ENCODE measurements around the gene RNF130. TPM values are rescaled to one million over a fixed set of nuclear protein-coding genes. Genes with fewer than 3 reads are reported as not detected.

RNF130 gene
- total RNA-seq, 1 donor from 2014 or later, result 67.3 TPM

DNA sequence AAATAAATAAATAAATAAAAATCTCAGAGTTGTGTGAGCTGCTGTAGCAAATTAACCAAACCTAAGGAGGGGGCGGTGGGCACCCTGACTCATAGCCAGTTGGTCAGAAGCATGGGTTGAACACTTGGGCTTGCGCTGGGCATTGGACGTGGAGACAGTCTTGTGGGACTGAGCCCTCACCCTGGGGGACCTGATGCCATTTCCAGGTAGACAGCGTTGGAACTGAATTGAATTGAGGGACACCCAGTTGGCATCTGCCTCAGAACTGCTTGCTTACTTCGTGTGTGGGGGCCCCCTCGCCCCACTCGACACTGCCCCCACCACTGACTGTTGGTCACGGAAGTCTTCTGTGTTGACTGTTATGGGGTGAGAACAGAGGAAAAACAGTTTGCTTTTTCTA lies 144.9 kb downstream of the RNF130 start:
- H3K36me3 Mint-ChIP-seq (ENCODE audit: low read depth, unreplicated experiment), result no peaks in the 10 kb centered on the region
- H3K27ac Mint-ChIP-seq (ENCODE audit: unreplicated experiment), result no peak overlapping the region
- TF ChIP-seq, protein P1, sequence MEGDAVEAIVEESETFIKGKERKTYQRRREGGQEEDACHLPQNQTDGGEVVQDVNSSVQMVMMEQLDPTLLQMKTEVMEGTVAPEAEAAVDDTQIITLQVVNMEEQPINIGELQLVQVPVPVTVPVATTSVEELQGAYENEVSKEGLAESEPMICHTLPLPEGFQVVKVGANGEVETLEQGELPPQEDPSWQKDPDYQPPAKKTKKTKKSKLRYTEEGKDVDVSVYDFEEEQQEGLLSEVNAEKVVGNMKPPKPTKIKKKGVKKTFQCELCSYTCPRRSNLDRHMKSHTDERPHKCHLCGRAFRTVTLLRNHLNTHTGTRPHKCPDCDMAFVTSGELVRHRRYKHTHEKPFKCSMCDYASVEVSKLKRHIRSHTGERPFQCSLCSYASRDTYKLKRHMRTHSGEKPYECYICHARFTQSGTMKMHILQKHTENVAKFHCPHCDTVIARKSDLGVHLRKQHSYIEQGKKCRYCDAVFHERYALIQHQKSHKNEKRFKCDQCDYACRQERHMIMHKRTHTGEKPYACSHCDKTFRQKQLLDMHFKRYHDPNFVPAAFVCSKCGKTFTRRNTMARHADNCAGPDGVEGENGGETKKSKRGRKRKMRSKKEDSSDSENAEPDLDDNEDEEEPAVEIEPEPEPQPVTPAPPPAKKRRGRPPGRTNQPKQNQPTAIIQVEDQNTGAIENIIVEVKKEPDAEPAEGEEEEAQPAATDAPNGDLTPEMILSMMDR (IDR thresholded peaks at IDR 0.05; ENCODE audit: unreplicated experiment), result no peak
- no peaks in the 10 kb centered on the region for H3K27me3 Mint-ChIP-seq (ENCODE audit: unreplicated experiment)
- H3K4me3 Mint-ChIP-seq (ENCODE audit: unreplicated experiment), result no peak overlapping the region
- H3K9me3 Mint-ChIP-seq (ENCODE audit: unreplicated experiment), result no peaks in the 10 kb centered on the region
- DNase-seq (ENCODE audit: low spot score), result no peak
- H3K4me1 Mint-ChIP-seq (ENCODE audit: unreplicated experiment), result peaks cover 2% of the 10 kb centered on the region

DNA sequence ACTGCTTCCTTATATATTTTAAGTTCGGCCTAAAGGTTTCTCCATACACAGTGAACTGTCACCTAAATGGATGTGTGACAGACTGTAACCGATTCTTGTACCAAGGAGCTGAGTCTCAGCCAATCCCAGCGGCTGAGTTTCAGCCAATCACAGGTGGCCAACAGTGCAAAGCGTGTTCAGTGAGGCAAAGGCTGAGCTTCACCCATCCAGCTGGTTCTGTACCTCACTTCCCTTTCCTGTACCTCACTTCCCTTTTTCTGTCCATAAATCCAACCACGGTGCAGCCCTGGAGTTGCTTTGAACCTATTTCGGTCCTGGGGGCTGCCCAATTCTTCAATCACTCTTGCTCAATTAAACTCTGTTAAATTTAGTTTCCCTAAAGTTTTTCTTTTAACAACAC lies 148.1 kb downstream of the RNF130 start:
- Mint-ChIP-seq H3K9me3 (ENCODE audit: unreplicated experiment) (no peaks in the 10 kb centered on the region), H3K36me3 (ENCODE audit: low read depth, unreplicated experiment) (no peaks in the 10 kb centered on the region), H3K27me3 (ENCODE audit: unreplicated experiment) (peaks cover 2% of the 10 kb centered on the region), H3K27ac (ENCODE audit: unreplicated experiment) (no peak overlapping the region), H3K4me1 (ENCODE audit: unreplicated experiment) (peaks cover 2% of the 10 kb centered on the region), H3K4me3 (ENCODE audit: unreplicated experiment) (no peak overlapping the region)
- DNase-seq (ENCODE audit: low spot score), result no peak
- TF ChIP-seq, protein P1 (IDR thresholded peaks at IDR 0.05; ENCODE audit: unreplicated experiment), result no peak

GRCh38 chr5:179920175-179920574 lies 151.4 kb downstream of the RNF130 start:
- Mint-ChIP-seq H3K27me3 (ENCODE audit: unreplicated experiment) (peaks cover 2% of the 10 kb centered on the region), H3K27ac (ENCODE audit: unreplicated experiment) (no peak overlapping the region), H3K9me3 (ENCODE audit: unreplicated experiment) (no peaks in the 10 kb centered on the region), H3K4me3 (ENCODE audit: unreplicated experiment) (no peak overlapping the region), H3K36me3 (ENCODE audit: low read depth, unreplicated experiment) (peaks cover 5% of the 10 kb centered on the region), H3K4me1 (ENCODE audit: unreplicated experiment) (peaks cover 22% of the 10 kb centered on the region)
- DNase-seq (ENCODE audit: low spot score), result no peak
- TF ChIP-seq, protein P1 (IDR thresholded peaks at IDR 0.05; ENCODE audit: unreplicated experiment), result no peak

DNA sequence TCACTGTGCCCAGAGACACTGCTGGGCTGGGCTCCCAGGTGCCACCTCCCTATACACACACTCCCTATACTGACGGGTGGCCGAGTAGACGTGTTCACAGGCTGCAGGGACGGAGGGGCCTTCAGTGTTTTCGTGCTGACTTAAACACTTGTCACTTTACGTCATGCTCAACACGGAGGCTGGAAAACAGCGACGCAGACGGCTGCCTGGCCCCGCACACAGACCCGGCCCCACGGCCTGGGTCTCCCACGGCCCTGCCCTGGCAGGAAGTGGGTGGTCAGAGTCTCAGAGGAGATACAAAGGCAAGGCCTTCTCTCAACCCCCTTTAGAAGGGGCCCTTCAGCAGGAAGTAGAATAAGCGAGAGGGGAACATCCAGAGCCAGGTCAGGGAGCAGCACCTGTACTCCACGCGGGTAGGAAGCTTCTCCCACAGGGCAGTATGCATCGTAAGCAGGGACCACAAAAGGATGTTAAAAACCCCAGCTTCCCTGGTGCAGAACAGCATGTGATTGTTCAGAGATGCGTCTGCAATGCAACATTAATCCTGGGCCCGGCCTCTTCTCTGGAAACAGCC lies 152.0 kb downstream of the RNF130 start:
- H3K27me3 Mint-ChIP-seq (ENCODE audit: unreplicated experiment), result peaks cover 2% of the 10 kb centered on the region
- TF ChIP-seq, protein P1 (IDR thresholded peaks at IDR 0.05; ENCODE audit: unreplicated experiment), result no peak
- H3K27ac Mint-ChIP-seq (ENCODE audit: unreplicated experiment), result no peak overlapping the region
- H3K9me3 Mint-ChIP-seq (ENCODE audit: unreplicated experiment), result no peaks in the 10 kb centered on the region
- DNase-seq (ENCODE audit: low spot score), result no peak
- peaks cover 5% of the 10 kb centered on the region for H3K36me3 Mint-ChIP-seq (ENCODE audit: low read depth, unreplicated experiment)
- H3K4me3 Mint-ChIP-seq (ENCODE audit: unreplicated experiment), result no peak overlapping the region
- peaks cover 22% of the 10 kb centered on the region for H3K4me1 Mint-ChIP-seq (ENCODE audit: unreplicated experiment)

DNA sequence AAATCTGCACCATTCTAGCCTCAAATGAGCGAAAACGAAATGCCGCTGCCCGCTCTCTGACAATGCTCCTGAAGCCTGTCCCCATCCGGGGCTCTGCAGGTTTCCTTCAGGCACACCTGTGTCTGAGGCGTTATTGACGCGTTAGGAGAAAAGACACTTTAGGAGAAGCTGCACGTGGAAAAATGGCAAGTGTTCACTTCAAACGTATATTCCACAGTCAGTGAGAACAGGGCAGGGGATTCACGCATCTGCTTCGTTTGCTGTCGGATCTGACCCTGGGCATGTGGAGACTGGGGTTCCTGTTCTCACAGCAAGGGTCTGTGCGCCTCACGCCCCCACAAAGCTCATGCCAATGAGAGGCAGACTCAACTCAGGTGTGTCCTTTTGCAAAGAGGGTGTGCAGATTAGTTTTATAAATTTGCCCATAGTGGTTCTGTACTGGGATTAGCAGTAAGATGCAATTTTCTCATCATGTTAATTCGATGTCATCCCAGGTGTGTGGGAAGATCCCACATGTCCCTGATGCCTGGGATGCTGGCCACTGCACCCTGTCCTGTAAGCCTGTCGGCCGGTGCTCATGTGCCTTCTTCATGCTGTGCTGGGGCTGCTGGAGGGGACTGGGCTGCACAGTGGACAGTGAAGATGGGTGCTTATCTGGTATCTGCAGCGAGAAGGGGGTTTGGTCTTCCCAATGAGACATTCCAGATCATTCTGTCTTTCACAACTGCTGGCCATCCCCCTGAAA lies 152.6 kb downstream of the RNF130 start:
- peaks cover 28% of the 10 kb centered on the region for H3K4me1 Mint-ChIP-seq (ENCODE audit: unreplicated experiment)
- peaks cover 5% of the 10 kb centered on the region for H3K36me3 Mint-ChIP-seq (ENCODE audit: low read depth, unreplicated experiment)
- peaks cover 2% of the 10 kb centered on the region for H3K27me3 Mint-ChIP-seq (ENCODE audit: unreplicated experiment)
- no peaks in the 10 kb centered on the region for H3K9me3 Mint-ChIP-seq (ENCODE audit: unreplicated experiment)
- no peak for DNase-seq (ENCODE audit: low spot score)
- H3K4me3 Mint-ChIP-seq (ENCODE audit: unreplicated experiment), result no peak overlapping the region
- H3K27ac Mint-ChIP-seq (ENCODE audit: unreplicated experiment), result no peak overlapping the region
- TF ChIP-seq, protein P1 (IDR thresholded peaks at IDR 0.05; ENCODE audit: unreplicated experiment), result no peak
